Psoas muscle (tissue), 8 donors: ENCODE measurements around the gene TBC1D19. TPM values are rescaled to one million over a fixed set of nuclear protein-coding genes. Genes with fewer than 3 reads are reported as not detected.
"Not testable (repeated sequence)": the region's sequence is repeated elsewhere in the genome, so short reads cannot be mapped to it uniquely, and the experiment has no call there.

Source experiments
- ATAC-seq, 4 donors: fragments of 200-7000 bp; cut with Tn5 transposase; one replicate each; pipeline ENCODE4 v1.9.1; 2020; ENCODE audit warnings: moderate library complexity in 3 of 4, mild to moderate bottlenecking in 2 of 4
- DNase-seq, 2 donors: peaks; one replicate each; pipeline ENCODE4 v3.0.0-alpha.2; 2020
- H3K27ac ChIP-seq: fragments of 200-600 bp; one replicate; pipeline ENCODE4 v1.8.0; 2022
- H3K27me3 ChIP-seq, 3 donors: fragments of 200-600 bp in 1 of 3; one replicate each; pipeline versions ENCODE4 v1.6.1 to v1.8.0; 2013 to 2022; ENCODE audit warnings: low read length in 2 of 3, mild to moderate bottlenecking in 2 of 3, moderate library complexity in 1 of 3; ENCODE audit not compliant: insufficient read depth in 3 of 3
- H3K36me3 ChIP-seq, 2 donors: fragments of 200-600 bp in 1 of 2; one replicate each; pipeline versions ENCODE4 v1.6.1 to v1.8.0; 2013 to 2022; ENCODE audit warnings: low read depth in 1 of 2, mild to moderate bottlenecking in 1 of 2, moderate library complexity in 1 of 2; ENCODE audit not compliant: insufficient read depth in 1 of 2
- H3K4me1 ChIP-seq: fragments of 200-600 bp; one replicate; pipeline ENCODE4 v1.8.0; 2022
- H3K4me3 ChIP-seq: fragments of 200-600 bp; one replicate; pipeline ENCODE4 v1.8.0; 2022; ENCODE audit warnings: mild to moderate bottlenecking
- H3K9me3 ChIP-seq: fragments of 200-600 bp; one replicate; pipeline ENCODE4 v1.8.0; 2022
- CTCF ChIP-seq: fragments of 200-600 bp; IDR thresholded peaks from one replicate; pipeline ENCODE4 v1.8.0; 2022; ENCODE audit warnings: antibody characterized with exemption
- WGBS, 3 donors: extraction: QIAGEN DNeasy Blood & Tissue Kit; methylation state at CpG; one replicate each; pipeline versions ENCODE4 v1.1.6 to v1.1.7; 2013; 5-methylcytosine and 5-hydroxymethylcytosine counted together
- intact Hi-C, 2 donors: fragments of 100-400 bp; cut with DNase I; formaldehyde crosslinking; loops; one replicate each; pipeline versions ENCODE4 v1.11.0 to v1.14.2; 2022
- polyA plus RNA-seq, 3 donors: library from polyadenylated mRNA; stranded (reverse); fragments of 200-250 nt; gene quantifications; one replicate each; pipeline ENCODE4 v1.2.3, GENCODE V29; 2013
- total RNA-seq, 4 donors: library from RNA; stranded (reverse); fragmentation: NEBNext Ultra II Directional in 2 of 4; extraction: Animal tissue kit (Norgen Biotek cat#: 25700) in 2 of 4; gene quantifications; one replicate each; pipeline versions ENCODE4 v1.2.1 to v1.2.4, GENCODE V29; 2021 to 2023
- donor health status: healthy with polysubstance abuse.
- donor health status: DM: no; HTN: no; CAD: no; lungs with moderate emphysema.
- donor health status: Bipolar disorder and iron deficiency.
- donor health status: healthy.
- donor health status: DM: yes; HTN: yes; CAD: no.
- donor health status: DM: no; HTN: no; CAD: no.
- donor health status: DM: no; HTN: no; CAD: no.
- donor health status: DM: yes; HTN: yes; CAD: no.

Gene TBC1D19
- total and polyA plus RNA-seq, 7 donors = 1.0 to 8.2 (median 4.8) TPM

GRCh38 chr4:26632916-26633315 is 49.0 kb downstream of the TBC1D19 start:
- no peak overlapping the region for H3K27ac ChIP-seq
- H3K27me3 ChIP-seq = no peaks in the 10 kb centered on the region
- peaks cover 3% of the 10 kb centered on the region for H3K9me3 ChIP-seq
- DNase-seq (no peak), ATAC-seq (no peak)
- WGBS, 3 donors = 91 to 95% (median 91%) methylated on average over 1 of the region's 1 CpG
- no peak overlapping the region for H3K4me3 ChIP-seq
- H3K36me3 ChIP-seq = peaks cover 0 to 12% of the 10 kb centered on the region in 2 donors
- TF ChIP-seq CTCF = no peak
- no peaks in the 10 kb centered on the region for H3K4me1 ChIP-seq
- intact Hi-C loops = no loop called here

- no peak for TF ChIP-seq CTCF
- ATAC-seq (no peak), DNase-seq (no peak)
- Histone ChIP-seq H3K4me1 (no peaks in the 10 kb centered on the region), H3K36me3 (peaks cover 0 to 25% of the 10 kb centered on the region in 2 donors), H3K27me3 (no peaks in the 10 kb centered on the region), H3K27ac (no peak overlapping the region), H3K4me3 (no peak overlapping the region), H3K9me3 (no peaks in the 10 kb centered on the region)
- 96 to 99% (median 98%) methylated on average over 2 of the region's 2 CpGs for WGBS, 3 donors
- intact Hi-C loops = no loop called here
Measured at GRCh38 chr4:26634237-26634636, 50.4 kb downstream of the TBC1D19 start.

GRCh38 chr4:26636458-26636857 is 52.6 kb downstream of the TBC1D19 start:
- no peak for TF ChIP-seq CTCF
- H3K36me3 ChIP-seq = peaks cover 0 to 41% of the 10 kb centered on the region in 2 donors
- H3K27me3 ChIP-seq = no peaks in the 10 kb centered on the region

GRCh38 chr4:26640639-26641038 is 56.8 kb downstream of the TBC1D19 start:
- DNase-seq, ATAC-seq, H3K27ac ChIP-seq, intact Hi-C loops, H3K4me1 ChIP-seq, H3K9me3 ChIP-seq, H3K27me3 ChIP-seq, H3K4me3 ChIP-seq: not testable (repeated sequence)
- WGBS, 3 donors = 94 to 100% (median 97%) methylated on average over 8 of the region's 8 CpGs
- H3K36me3 ChIP-seq = peaks cover 0 to 42% of the 10 kb centered on the region in 2 donors

More at GRCh38 chr4:26636458-26636857, 52.6 kb downstream of the TBC1D19 start:
- intact Hi-C loops = no loop called here
- no peaks in the 10 kb centered on the region for H3K4me1 ChIP-seq
- no peaks in the 10 kb centered on the region for H3K9me3 ChIP-seq
- no peak overlapping the region for H3K27ac ChIP-seq
- no peak for ATAC-seq
- H3K4me3 ChIP-seq = no peak overlapping the region
- no peak for DNase-seq

GRCh38 chr4:26647523-26648224 is 63.8 kb downstream of the TBC1D19 start:
- no peak for DNase-seq
- Histone ChIP-seq H3K4me3 (no peak overlapping the region), H3K9me3 (no peaks in the 10 kb centered on the region), H3K4me1 (no peaks in the 10 kb centered on the region), H3K27me3 (no peaks in the 10 kb centered on the region), H3K36me3 (no peaks in the 10 kb centered on the region), H3K27ac (no peak overlapping the region)
- no peak for TF ChIP-seq CTCF
- intact Hi-C loops = no loop called here
- ATAC-seq = no peak
- 92 to 100% (median 92%) methylated on average over 2 of the region's 2 CpGs for WGBS, 3 donors
